IMR-90 (cell line): ENCODE results near the gene FAM83B. TPM values are rescaled to one million over a fixed set of nuclear protein-coding genes. Genes with fewer than 3 reads are reported as not detected.

Source experiments
- ATAC-seq: fragments of 200-7000 bp; cut with Tn5 transposase; 2 replicates; pipeline ENCODE4 v1.9.1; 2020; ENCODE audit warnings: low read depth, mild to moderate bottlenecking, moderate library complexity
- BruUV-seq: library from RNA; stranded (reverse); fragments of 400-500 nt; replicated peaks from 2 replicates; lab custom pipeline; 2021; lab: Mats Ljungman, UMichigan
- CTCF ChIA-PET: fragments of 300-600 bp; formaldehyde crosslinking; extraction: SDS; loops from one replicate; lab custom pipeline; 2021; ENCODE audit warnings: antibody characterized with exemption; lab: Yijun Ruan, JAX
- POLR2A ChIA-PET: fragments of 300-600 bp; sonication (Branson Sonifier 250); formaldehyde crosslinking; loops from one replicate; lab custom pipeline; 2022; ENCODE audit warnings: antibody characterized with exemption; ENCODE audit not compliant: unreplicated experiment; lab: Charles Lee
- DNase-seq: peaks from one replicate; pipeline ENCODE4 v3.0.0; 2013
- H2AFZ ChIP-seq: replicated peaks from 2 replicates; pipeline ENCODE3; 2013; ENCODE audit warnings: low read length, mild to moderate bottlenecking; ENCODE audit not compliant: poor library complexity
- H2AK5ac ChIP-seq: 2 replicates; pipeline ENCODE4 v1.6.1; 2013; ENCODE audit warnings: low read depth, low read length, inconsistent platforms
- H2AK9ac ChIP-seq: replicated peaks from 2 replicates; pipeline ENCODE3; 2013; ENCODE audit warnings: mild to moderate bottlenecking, low read depth, low read length, moderate library complexity; ENCODE audit not compliant: poor library complexity
- H2BK120ac ChIP-seq: 2 replicates; pipeline ENCODE4 v1.6.1; 2013; ENCODE audit warnings: low read depth, low read length, inconsistent platforms
- H2BK15ac ChIP-seq: 3 replicates; pipeline ENCODE4 v1.6.1; 2013; ENCODE audit warnings: low read depth, low read length, inconsistent platforms
- H2BK20ac ChIP-seq: 2 replicates; pipeline ENCODE4 v1.6.1; 2013; ENCODE audit warnings: low read depth, mild to moderate bottlenecking, inconsistent platforms, low read length, moderate library complexity
- H2BK5ac ChIP-seq: 2 replicates; pipeline ENCODE4 v1.6.1; 2013; ENCODE audit warnings: mild to moderate bottlenecking, low read depth, low read length, inconsistent platforms; ENCODE audit not compliant: poor library complexity, severe bottlenecking
- H3K14ac ChIP-seq: replicated peaks from 2 replicates; pipeline ENCODE4 v1.6.1; 2013; ENCODE audit warnings: low read depth, low read length, inconsistent platforms
- H3K18ac ChIP-seq: 2 replicates; pipeline ENCODE4 v1.6.1; 2013; ENCODE audit warnings: low read depth, low read length, control low read depth
- H3K23ac ChIP-seq: 2 replicates; pipeline ENCODE4 v1.6.1; 2013; ENCODE audit warnings: low read depth, low read length, inconsistent platforms
- H3K27ac ChIP-seq: 2 replicates; pipeline ENCODE4 v1.5.1; 2013; ENCODE audit warnings: mild to moderate bottlenecking, control low read depth, low read length; ENCODE audit not compliant: insufficient read depth
- H3K27me3 ChIP-seq: 2 replicates; pipeline ENCODE4 v1.6.1; 2013; ENCODE audit warnings: low read length; ENCODE audit not compliant: control insufficient read depth, insufficient read depth
- H3K36me3 ChIP-seq: 2 replicates; pipeline ENCODE4 v1.6.1; 2013; ENCODE audit warnings: low read length, mixed read lengths; ENCODE audit not compliant: control insufficient read depth, insufficient read depth
- H3K4ac ChIP-seq: 2 replicates; pipeline ENCODE4 v1.6.1; 2013; ENCODE audit warnings: low read depth, low read length, inconsistent platforms
- H3K4me1 ChIP-seq: 2 replicates; pipeline ENCODE4 v1.6.1; 2013; ENCODE audit warnings: low read length, mixed read lengths; ENCODE audit not compliant: control insufficient read depth, insufficient read depth
- H3K4me2 ChIP-seq: 2 replicates; pipeline ENCODE4 v1.6.1; 2013; ENCODE audit warnings: low read depth, mild to moderate bottlenecking, control low read depth, low read length, moderate library complexity
- H3K4me3 ChIP-seq: 2 replicates; pipeline ENCODE4 v1.5.1; 2013; ENCODE audit warnings: low read depth, mild to moderate bottlenecking, control low read depth, low read length, moderate library complexity; ENCODE audit not compliant: insufficient read depth
- H3K56ac ChIP-seq: 2 replicates; pipeline ENCODE4 v1.6.1; 2013; ENCODE audit warnings: low read length, inconsistent platforms; ENCODE audit not compliant: insufficient read depth; ENCODE audit errors: extremely low read depth
- H3K79me1 ChIP-seq, 2 experiments: 2 replicates each; pipeline ENCODE4 v1.6.1; 2013; ENCODE audit warnings: low read length in 2 of 2, inconsistent platforms in 1 of 2, low read depth in 1 of 2
- H3K9ac ChIP-seq: 2 replicates; pipeline ENCODE4 v1.6.1; 2013; ENCODE audit warnings: low read depth, low read length, control low read depth
- H3K9me1 ChIP-seq: 2 replicates; pipeline ENCODE4 v1.6.1; 2013; ENCODE audit warnings: low read length, inconsistent platforms; ENCODE audit not compliant: insufficient read depth
- H3K9me3 ChIP-seq: 2 replicates; pipeline ENCODE4 v1.6.1; 2013; ENCODE audit warnings: low read length; ENCODE audit not compliant: control insufficient read depth, insufficient read depth
- H4K20me1 ChIP-seq: 2 replicates; pipeline ENCODE4 v1.6.1; 2013; ENCODE audit warnings: low read length, inconsistent platforms; ENCODE audit not compliant: insufficient read depth
- H4K5ac ChIP-seq: 2 replicates; pipeline ENCODE4 v1.6.1; 2013; ENCODE audit warnings: mild to moderate bottlenecking, low read depth, low read length, control low read depth
- H4K8ac ChIP-seq, 2 experiments: 2 replicates each; pipeline ENCODE4 v1.6.1; 2013; ENCODE audit warnings: low read depth in 2 of 2, low read length in 2 of 2, control low read depth in 1 of 2, inconsistent platforms in 1 of 2
- H4K91ac ChIP-seq: 2 replicates; pipeline ENCODE4 v1.6.1; 2013; ENCODE audit warnings: low read depth, low read length, inconsistent platforms; ENCODE audit not compliant: insufficient read depth
- BHLHE40 ChIP-seq: fragments of 150-350 bp; IDR thresholded peaks from 2 replicates; pipeline ENCODE4 v1.6.1; 2016; ENCODE audit warnings: mild to moderate bottlenecking, low read depth, low read length
- CEBPB ChIP-seq: IDR thresholded peaks from 2 replicates; pipeline ENCODE4 v1.6.1; 2012; ENCODE audit warnings: low read depth, low read length, improper control_type of control experiment
- FOS ChIP-seq: fragments of 150-350 bp; IDR thresholded peaks from 2 replicates; pipeline ENCODE4 v1.6.1; 2016; ENCODE audit warnings: low read depth, low read length
- MAZ ChIP-seq: IDR thresholded peaks from 2 replicates; pipeline ENCODE4 v1.6.1; 2012; ENCODE audit warnings: low read depth, mild to moderate bottlenecking, low read length, improper control_type of control experiment, moderate library complexity, borderline replicate concordance
- POLR2A ChIP-seq: IDR thresholded peaks from 2 replicates; pipeline ENCODE4 v1.6.1; 2012; ENCODE audit warnings: mild to moderate bottlenecking, low read depth, low read length
- WGBS, 2 experiments: methylation state at CpG; one replicate each; pipeline versions ENCODE4 v1.1.5 to v1.1.7; 2013; ENCODE audit warnings: missing lambda C conversion rate in 2 of 2; ENCODE audit not compliant: insufficient read length in 1 of 2; ENCODE audit errors: extremely low coverage in 2 of 2; 5-methylcytosine and 5-hydroxymethylcytosine counted together
- dilution Hi-C: fragments of 300-500 bp; cut with HindIII; formaldehyde crosslinking; loops from one replicate; pipeline ENCODE4 v1.14.3; 2018; ENCODE audit warnings: low sequenced_read_pairs; ENCODE audit not compliant: unreplicated experiment
- in situ Hi-C: fragments of 300-500 bp; cut with MboI; formaldehyde crosslinking; loops from 3 replicates; pipeline ENCODE4 v1.14.3; 2019; ENCODE audit warnings: low sequenced_read_pairs, inconsistent platforms, mixed read lengths
- intact Hi-C: fragments of 100-400 bp; cut with micrococcal nuclease; formaldehyde crosslinking; loops from 2 replicates; pipeline ENCODE4 v1.10.0; 2022
- polyA plus RNA-seq, 3 experiments: library from polyadenylated mRNA; depleted of rRNA; stranded (reverse); fragments of >200 nt; gene quantifications; 2 replicates each; pipeline ENCODE4 v1.2.3, GENCODE V29; 2012; ENCODE audit warnings: low replicate concordance in 1 of 3
- total RNA-seq: library from RNA; depleted of rRNA; stranded (reverse); fragments of >200 nt; gene quantifications from 2 replicates; pipeline ENCODE4 v1.2.3, GENCODE V29; 2012
- TF ChIP-seq, protein P1 (sequence below): fragments of 150-350 bp; IDR thresholded peaks from 2 replicates; pipeline ENCODE4 v1.6.1; 2016; ENCODE audit warnings: low read depth, mild to moderate bottlenecking, low read length, moderate library complexity, borderline replicate concordance

FAM83B gene
- total and polyA plus RNA-seq, 2 of the 4 experiments (the other 2 are of a cell fraction): 0.02 to 0.18 TPM

GRCh38 chr6:54847799-54848597 lies 1.4 kb downstream of the FAM83B start:
- H3K27ac ChIP-seq: no peak overlapping the region
- H3K4me3 ChIP-seq: no peak overlapping the region
- H3K9ac ChIP-seq: no peak overlapping the region
- H2BK20ac ChIP-seq: no peak overlapping the region
- H3K79me1 ChIP-seq: no peaks in the 10 kb centered on the region
- H2BK120ac ChIP-seq: no peak overlapping the region
- no peak overlapping the region for H3K56ac ChIP-seq
- intact Hi-C loops: no loop called here
- no peak overlapping the region for H3K4me2 ChIP-seq
- H3K9me3 ChIP-seq: no peaks in the 10 kb centered on the region; the same call in 1 of the 2 replicates
- no peaks in the 10 kb centered on the region for H4K20me1 ChIP-seq
- H3K14ac ChIP-seq: no peak overlapping the region
- DNase-seq (peak; percentile 74), ATAC-seq (peak; percentile 52; the same call in 1 of the 2 replicates)
- H3K9me1 ChIP-seq: peaks cover 4% of the 10 kb centered on the region; the same call in 1 of the 2 replicates
- BruUV-seq: no TSS peak
- dilution Hi-C loops: no loop called here
- H3K27me3 ChIP-seq: peaks cover 4% of the 10 kb centered on the region
- no peak overlapping the region for H3K23ac ChIP-seq
- H3K4ac ChIP-seq: no peak overlapping the region
- in situ Hi-C loops: no loop called here
- TF ChIP-seq, protein P1, sequence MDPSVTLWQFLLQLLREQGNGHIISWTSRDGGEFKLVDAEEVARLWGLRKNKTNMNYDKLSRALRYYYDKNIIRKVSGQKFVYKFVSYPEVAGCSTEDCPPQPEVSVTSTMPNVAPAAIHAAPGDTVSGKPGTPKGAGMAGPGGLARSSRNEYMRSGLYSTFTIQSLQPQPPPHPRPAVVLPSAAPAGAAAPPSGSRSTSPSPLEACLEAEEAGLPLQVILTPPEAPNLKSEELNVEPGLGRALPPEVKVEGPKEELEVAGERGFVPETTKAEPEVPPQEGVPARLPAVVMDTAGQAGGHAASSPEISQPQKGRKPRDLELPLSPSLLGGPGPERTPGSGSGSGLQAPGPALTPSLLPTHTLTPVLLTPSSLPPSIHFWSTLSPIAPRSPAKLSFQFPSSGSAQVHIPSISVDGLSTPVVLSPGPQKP: no peak
- TF ChIP-seq BHLHE40 (no peak), CEBPB (peak; percentile 28; the same call in 1 of the 2 replicates), FOS (no peak), POLR2A (no peak), MAZ (no peak)
- ChIA-PET POLR2A (no interaction called here), CTCF (no interaction called here)
- H2AK9ac ChIP-seq: peak overlapping the region; percentile 38
- no peak overlapping the region for H3K18ac ChIP-seq
- H4K91ac ChIP-seq: no peak overlapping the region
- H3K36me3 ChIP-seq: no peaks in the 10 kb centered on the region
- H4K8ac ChIP-seq: no peak overlapping the region
- WGBS, 2 experiments: no CpG with 5 or more reads among the region's 9 CpGs
- no peak overlapping the region for H2AFZ ChIP-seq
- H2BK5ac ChIP-seq: no peak overlapping the region
- 0 out of 2 replicates have a peak, but pooled peaks cover 2% of the 10 kb centered on the region for H3K4me1 ChIP-seq
- H4K5ac ChIP-seq: no peak overlapping the region
- H2BK15ac ChIP-seq: no peak overlapping the region
- H2AK5ac ChIP-seq: no peak overlapping the region
